Smooth muscle cell (in vitro differentiated cells): ENCODE measurements around the gene ACP1. TPM values are rescaled to one million over a fixed set of nuclear protein-coding genes. Genes with fewer than 3 reads are reported as not detected.

Source experiments
- DNase-seq: peaks from one replicate; lab custom pipeline; 2025; ENCODE audit not compliant: unreplicated experiment; lab: John Stamatoyannopoulos, UW
- H2AFZ ChIP-seq: fragments of 200-600 bp; sonication (generic); 2 replicates; pipeline ENCODE4 v1.6.0; 2016; ENCODE audit warnings: antibody characterized with exemption, low read depth, mild to moderate bottlenecking
- H3F3A ChIP-seq: fragments of 200-600 bp; sonication (generic); 2 replicates; pipeline ENCODE4 v1.6.0; 2017; ENCODE audit warnings: antibody characterized with exemption, low read depth
- H3K27ac ChIP-seq: fragments of 200-600 bp; sonication (generic); 2 replicates; pipeline ENCODE4 v1.5.1; 2016; ENCODE audit warnings: low read depth, mild to moderate bottlenecking
- H3K27me3 ChIP-seq: fragments of 200-600 bp; sonication (generic); 2 replicates; pipeline ENCODE4 v1.6.1; 2016; ENCODE audit warnings: low read depth, mild to moderate bottlenecking
- H3K36me3 ChIP-seq: fragments of 200-600 bp; sonication (generic); 2 replicates; pipeline ENCODE4 v1.5.1; 2016; ENCODE audit warnings: low read depth
- H3K4me1 ChIP-seq: fragments of 200-600 bp; sonication (generic); 2 replicates; pipeline ENCODE4 v1.5.1; 2016; ENCODE audit warnings: low read depth
- H3K4me2 ChIP-seq: fragments of 200-600 bp; sonication (generic); 2 replicates; pipeline ENCODE4 v1.6.0; 2016; ENCODE audit warnings: mild to moderate bottlenecking
- H3K4me3 ChIP-seq: fragments of 200-600 bp; sonication (generic); 2 replicates; pipeline ENCODE4 v1.5.1; 2016; ENCODE audit warnings: mild to moderate bottlenecking
- H3K79me2 ChIP-seq: fragments of 200-600 bp; sonication (generic); 2 replicates; pipeline ENCODE4 v1.6.0; 2016; ENCODE audit warnings: low read depth, mild to moderate bottlenecking
- H3K9ac ChIP-seq: fragments of 200-600 bp; sonication (generic); 2 replicates; pipeline ENCODE4 v1.6.0; 2016; ENCODE audit warnings: low read depth
- H3K9me3 ChIP-seq: fragments of 200-600 bp; sonication (generic); replicated peaks from 2 replicates; pipeline ENCODE4 v1.5.1; 2016; ENCODE audit warnings: low read depth
- H4K20me1 ChIP-seq: fragments of 200-600 bp; sonication (generic); 2 replicates; pipeline ENCODE4 v1.6.0; 2016; ENCODE audit warnings: low read depth
- WGBS: methylation state at CpG from one replicate; pipeline ENCODE4 v1.1.7; 2016; ENCODE audit warnings: low lambda C conversion rate; 5-methylcytosine and 5-hydroxymethylcytosine counted together
- polyA plus RNA-seq: library from polyadenylated mRNA; unstranded; fragments of >200 nt; fragmentation: Nextera tagmentation; extraction: Ambion mirVana; gene quantifications from 2 replicates; pipeline ENCODE4 v1.2.1, GENCODE V29; 2016
- total RNA-seq: library from RNA; depleted of rRNA; stranded (reverse); fragments of >200 nt; gene quantifications from 2 replicates; pipeline ENCODE4 v1.2.3, GENCODE V29; 2014
- TF ChIP-seq, protein P1 (sequence below): fragments of 200-600 bp; sonication (generic); IDR thresholded peaks from 2 replicates; pipeline ENCODE4 v1.5.1; 2017; ENCODE audit warnings: borderline replicate concordance, mild to moderate bottlenecking, antibody characterized with exemption; ENCODE audit not compliant: insufficient read depth, poor library complexity, severe bottlenecking

ACP1 gene
- total and polyA plus RNA-seq, 2 experiments from 2014 or later = 168 to 182 TPM

DNA sequence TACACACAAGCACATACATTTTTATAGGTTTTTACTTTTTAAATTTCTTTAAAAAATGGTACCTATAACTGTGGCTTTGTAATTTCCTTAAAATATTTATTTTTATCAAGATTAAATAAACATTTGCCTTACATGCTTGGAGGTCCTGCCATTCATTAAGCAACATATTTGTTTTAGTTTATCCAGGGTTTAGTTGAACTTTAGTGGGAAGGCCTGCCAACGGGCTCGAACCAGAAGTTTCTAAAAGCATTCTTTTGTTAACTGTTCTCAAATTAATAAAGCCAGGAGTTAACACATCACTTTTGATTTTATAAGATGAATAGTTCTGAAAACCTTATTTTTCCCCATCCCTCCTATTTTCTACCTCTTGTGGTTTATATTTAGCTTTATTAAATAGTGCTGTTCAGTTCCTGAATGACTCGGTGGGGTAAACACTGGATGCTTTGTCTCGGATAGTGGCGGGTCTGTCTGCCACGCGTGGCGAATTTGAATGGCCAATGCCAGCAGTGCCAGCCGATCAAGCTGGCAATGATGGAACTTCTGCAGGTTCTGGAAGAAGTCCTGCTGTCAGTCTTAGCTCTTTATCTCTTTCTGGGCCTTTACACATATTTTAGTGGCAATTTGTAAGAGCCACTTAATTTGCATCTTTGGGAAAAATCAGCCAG lies 33.1 kb upstream of the ACP1 start:
- H2AFZ ChIP-seq = no peak overlapping the region
- no peak overlapping the region for H3K4me2 ChIP-seq
- H3K4me1 ChIP-seq = no peaks in the 10 kb centered on the region
- H3K4me3 ChIP-seq = no peak overlapping the region
- H3K27me3 ChIP-seq = no peaks in the 10 kb centered on the region
- H3K9ac ChIP-seq = no peak overlapping the region
- H3F3A ChIP-seq = no peaks in the 10 kb centered on the region
- 96% methylated on average over 9 of the region's 9 CpGs for WGBS
- H3K27ac ChIP-seq = no peak overlapping the region
- no peaks in the 10 kb centered on the region for H4K20me1 ChIP-seq
- H3K36me3 ChIP-seq = no peaks in the 10 kb centered on the region
- H3K9me3 ChIP-seq = no peaks in the 10 kb centered on the region
- TF ChIP-seq, protein P1, sequence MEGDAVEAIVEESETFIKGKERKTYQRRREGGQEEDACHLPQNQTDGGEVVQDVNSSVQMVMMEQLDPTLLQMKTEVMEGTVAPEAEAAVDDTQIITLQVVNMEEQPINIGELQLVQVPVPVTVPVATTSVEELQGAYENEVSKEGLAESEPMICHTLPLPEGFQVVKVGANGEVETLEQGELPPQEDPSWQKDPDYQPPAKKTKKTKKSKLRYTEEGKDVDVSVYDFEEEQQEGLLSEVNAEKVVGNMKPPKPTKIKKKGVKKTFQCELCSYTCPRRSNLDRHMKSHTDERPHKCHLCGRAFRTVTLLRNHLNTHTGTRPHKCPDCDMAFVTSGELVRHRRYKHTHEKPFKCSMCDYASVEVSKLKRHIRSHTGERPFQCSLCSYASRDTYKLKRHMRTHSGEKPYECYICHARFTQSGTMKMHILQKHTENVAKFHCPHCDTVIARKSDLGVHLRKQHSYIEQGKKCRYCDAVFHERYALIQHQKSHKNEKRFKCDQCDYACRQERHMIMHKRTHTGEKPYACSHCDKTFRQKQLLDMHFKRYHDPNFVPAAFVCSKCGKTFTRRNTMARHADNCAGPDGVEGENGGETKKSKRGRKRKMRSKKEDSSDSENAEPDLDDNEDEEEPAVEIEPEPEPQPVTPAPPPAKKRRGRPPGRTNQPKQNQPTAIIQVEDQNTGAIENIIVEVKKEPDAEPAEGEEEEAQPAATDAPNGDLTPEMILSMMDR = no peak
- H3K79me2 ChIP-seq = no peaks in the 10 kb centered on the region
- no peak for DNase-seq

DNA sequence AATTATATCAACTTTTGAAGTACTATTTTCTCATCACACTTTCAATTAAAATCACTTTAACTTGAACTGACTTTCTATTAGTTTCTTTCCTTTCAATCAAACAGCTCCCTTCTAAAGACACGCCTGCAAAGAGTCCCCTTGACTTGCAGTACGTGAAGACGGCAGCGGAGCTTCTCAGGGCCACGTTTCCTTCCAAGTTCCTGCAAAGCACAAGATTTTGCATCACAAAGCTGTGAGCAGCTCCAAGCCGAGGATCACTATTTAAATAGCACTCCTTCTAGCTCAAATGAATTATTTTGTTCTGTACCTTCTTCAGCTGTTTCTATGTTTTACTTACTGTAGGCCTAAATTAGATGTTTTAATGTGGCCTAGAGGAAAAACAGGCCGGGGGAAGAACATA lies 31.7 kb upstream of the ACP1 start:
- Histone ChIP-seq H4K20me1 (no peaks in the 10 kb centered on the region), H3K27me3 (no peaks in the 10 kb centered on the region), H3K9ac (no peak overlapping the region), H3K4me2 (no peak overlapping the region), H3K4me1 (no peaks in the 10 kb centered on the region), H2AFZ (no peak overlapping the region), H3K9me3 (no peaks in the 10 kb centered on the region), H3K79me2 (no peaks in the 10 kb centered on the region), H3K27ac (no peak overlapping the region), H3K36me3 (no peaks in the 10 kb centered on the region), H3F3A (no peaks in the 10 kb centered on the region), H3K4me3 (no peak overlapping the region)
- TF ChIP-seq, protein P1 = no peak
- 84% methylated on average over 7 of the region's 7 CpGs for WGBS
- DNase-seq = no peak

DNA sequence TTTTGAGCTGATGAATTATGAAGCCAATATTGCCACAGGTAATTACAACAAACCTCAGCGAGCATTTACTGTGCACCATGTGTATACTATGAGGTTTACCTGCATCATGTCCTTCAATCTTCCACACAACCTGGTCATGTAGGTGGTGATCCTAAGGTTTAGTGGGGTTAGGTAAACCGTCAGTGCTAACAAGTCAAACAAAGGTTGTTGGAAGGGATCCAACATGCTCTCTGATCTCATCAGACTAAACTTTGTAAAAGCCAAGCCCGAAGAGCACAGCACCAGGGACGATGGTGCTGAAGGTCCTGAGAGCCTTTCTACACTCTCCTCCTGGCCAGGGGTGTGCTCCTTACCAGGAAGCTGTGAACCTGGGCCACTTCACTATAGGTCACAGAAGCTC lies 30.3 kb upstream of the ACP1 start:
- no peak overlapping the region for H3K4me2 ChIP-seq
- no peaks in the 10 kb centered on the region for H3K4me1 ChIP-seq
- DNase-seq = no peak
- H3K36me3 ChIP-seq = no peaks in the 10 kb centered on the region
- H4K20me1 ChIP-seq = no peaks in the 10 kb centered on the region
- no peak overlapping the region for H2AFZ ChIP-seq
- no peaks in the 10 kb centered on the region for H3K79me2 ChIP-seq
- H3K9ac ChIP-seq = no peak overlapping the region
- TF ChIP-seq, protein P1 = no peak
- no peak overlapping the region for H3K27ac ChIP-seq
- peaks cover 5% of the 10 kb centered on the region for H3F3A ChIP-seq
- WGBS = 96% methylated on average over 4 of the region's 4 CpGs
- H3K9me3 ChIP-seq = no peaks in the 10 kb centered on the region
- H3K4me3 ChIP-seq = no peak overlapping the region
- H3K27me3 ChIP-seq = no peaks in the 10 kb centered on the region

DNA sequence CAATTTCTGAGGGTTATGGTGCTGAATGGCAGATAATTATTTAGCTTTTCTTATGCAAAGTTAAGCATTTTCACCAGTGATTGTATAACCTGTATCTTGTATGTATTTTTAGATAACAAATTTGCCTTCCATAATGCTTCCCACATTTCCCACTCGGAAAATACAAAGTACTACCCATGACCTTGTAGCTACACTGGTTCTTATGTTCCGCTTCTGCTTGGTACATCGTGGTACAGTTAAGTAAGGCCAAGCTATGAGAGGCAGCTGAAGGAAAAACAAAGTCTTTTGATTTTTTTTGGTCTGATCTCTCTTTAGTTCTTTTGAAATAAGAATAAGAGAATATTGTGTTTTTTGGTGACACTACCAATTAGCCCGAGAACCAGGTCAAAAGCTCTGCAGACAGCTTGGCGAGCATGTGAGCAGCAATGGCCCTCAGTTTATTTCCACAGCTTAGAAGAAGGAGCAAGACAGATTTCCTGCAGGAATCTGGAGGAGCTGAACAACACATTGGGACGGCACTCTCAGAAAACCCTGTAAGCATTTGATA lies 27.7 kb upstream of the ACP1 start:
- DNase-seq = no peak
- Histone ChIP-seq H2AFZ (no peak overlapping the region), H3K79me2 (no peaks in the 10 kb centered on the region), H3K9me3 (no peaks in the 10 kb centered on the region), H3K9ac (no peak overlapping the region), H3F3A (peaks cover 5% of the 10 kb centered on the region), H3K4me3 (no peak overlapping the region), H4K20me1 (no peaks in the 10 kb centered on the region), H3K27ac (no peak overlapping the region), H3K27me3 (no peaks in the 10 kb centered on the region), H3K36me3 (peaks cover 1% of the 10 kb centered on the region), H3K4me2 (no peak overlapping the region), H3K4me1 (no peaks in the 10 kb centered on the region)
- TF ChIP-seq, protein P1 = no peak
- 95% methylated on average over 6 of the region's 6 CpGs for WGBS
